HuH-7.5 (cell line): ENCODE results near the gene ASAP2.
A peak's percentile ranks its signal among the peaks of the same experiment; 100 is the strongest.

Experiments used
- DNase-seq: peaks from one replicate; pipeline ENCODE4 v3.0.0; 2011; ENCODE audit warnings: low spot score

Gene ASAP2

DNA sequence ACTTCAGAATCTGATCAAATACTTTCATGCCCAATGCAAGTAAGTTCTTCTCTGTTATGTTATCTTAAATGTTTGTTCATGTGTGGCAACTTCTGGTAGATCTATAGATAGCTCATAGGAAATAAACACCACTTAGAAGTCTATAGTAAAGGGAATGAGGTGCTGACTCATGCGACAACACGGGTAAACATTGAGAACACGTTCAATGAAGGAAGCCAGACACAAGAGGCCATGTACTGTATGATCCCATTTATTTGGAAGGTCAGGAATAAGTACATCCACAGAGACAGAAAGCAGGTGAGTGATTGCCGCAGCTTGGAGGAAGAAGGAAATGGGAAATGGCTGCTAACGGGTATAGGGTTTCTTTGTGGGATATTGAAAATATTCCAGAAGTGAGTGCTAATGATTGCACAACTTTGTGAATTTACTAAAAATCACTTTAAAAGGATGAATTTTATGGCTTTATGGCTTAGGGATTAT lies 121.3 kb downstream of the ASAP2 start:
- DNase-seq, result peak; percentile 54

DNA sequence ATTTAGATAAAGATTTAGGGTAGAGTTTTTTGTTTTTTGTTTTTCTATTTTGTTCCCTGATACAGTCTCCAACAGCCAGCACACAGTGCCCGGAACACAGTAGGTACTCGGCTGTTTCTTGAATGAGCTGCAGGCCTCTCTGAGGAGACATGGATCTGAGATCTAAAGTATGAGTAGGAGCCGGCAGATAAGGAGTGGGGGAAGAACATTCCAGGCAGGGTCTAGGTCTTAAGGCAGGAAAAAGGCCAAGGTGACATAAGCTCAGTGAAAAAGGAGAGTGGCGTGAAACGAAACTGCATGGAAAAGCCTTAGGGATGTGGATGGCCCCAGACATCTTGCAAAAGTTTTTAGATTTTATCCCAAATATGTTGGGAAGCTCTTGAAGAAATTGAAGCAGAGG lies 122.3 kb downstream of the ASAP2 start:
- no peak for DNase-seq

- no peak for DNase-seq
Measured at GRCh38 chr2:9329497-9329896, 122.9 kb downstream of the ASAP2 start.

DNA sequence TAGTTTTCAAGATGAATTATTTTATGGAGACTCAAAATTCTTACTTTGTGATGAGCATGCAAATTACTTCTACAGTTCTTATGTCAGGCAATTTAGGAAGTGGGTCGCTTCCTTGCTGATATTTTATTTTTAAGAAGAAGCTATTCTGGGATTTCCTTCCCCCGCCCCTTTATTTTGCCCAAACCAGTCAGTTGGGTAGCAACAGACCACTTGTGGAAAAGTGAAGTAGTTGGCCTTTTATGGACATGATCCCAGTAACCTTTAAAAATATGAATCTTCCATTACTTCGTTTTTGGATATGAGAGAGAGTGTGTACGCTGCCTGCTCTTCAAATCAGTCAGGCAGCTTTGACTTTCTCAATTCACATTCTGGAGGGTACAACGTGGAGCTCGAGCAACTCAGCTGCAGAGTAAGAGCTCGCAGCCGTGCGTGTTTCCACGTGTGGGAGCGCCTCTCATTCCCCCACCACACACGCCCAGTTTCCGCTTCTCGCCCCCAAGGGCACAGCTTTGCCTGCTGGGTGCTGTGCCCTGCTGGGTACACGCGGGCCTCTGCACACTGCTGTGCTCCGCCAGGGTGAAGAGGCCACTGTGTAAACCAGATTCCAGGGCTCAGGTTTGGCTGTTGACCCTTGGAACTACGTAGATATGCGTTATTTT lies 124.1 kb downstream of the ASAP2 start:
- DNase-seq, result no peak

DNA sequence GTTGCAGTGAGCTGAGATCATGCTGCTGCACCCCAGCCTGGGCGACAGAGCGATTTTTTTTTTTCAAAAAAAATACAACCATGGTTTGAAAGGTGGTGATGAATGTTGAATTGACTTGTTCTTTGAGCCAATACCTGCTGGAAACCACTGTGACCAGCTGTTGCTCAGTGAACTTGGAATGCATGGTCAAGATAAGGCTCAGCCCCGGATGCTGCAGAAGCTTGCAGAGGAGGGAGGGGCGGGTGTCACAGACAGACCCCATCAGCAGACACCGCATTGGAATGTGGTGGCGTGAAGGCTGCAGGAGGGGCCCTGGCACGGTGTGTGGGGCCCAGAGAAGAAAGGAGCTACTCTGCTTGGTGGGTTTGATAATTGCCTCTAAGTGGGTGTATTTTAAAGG lies 125.1 kb downstream of the ASAP2 start:
- no peak for DNase-seq

- no peak for DNase-seq
Measured at GRCh38 chr2:9332136-9332852, 125.7 kb downstream of the ASAP2 start.

DNA sequence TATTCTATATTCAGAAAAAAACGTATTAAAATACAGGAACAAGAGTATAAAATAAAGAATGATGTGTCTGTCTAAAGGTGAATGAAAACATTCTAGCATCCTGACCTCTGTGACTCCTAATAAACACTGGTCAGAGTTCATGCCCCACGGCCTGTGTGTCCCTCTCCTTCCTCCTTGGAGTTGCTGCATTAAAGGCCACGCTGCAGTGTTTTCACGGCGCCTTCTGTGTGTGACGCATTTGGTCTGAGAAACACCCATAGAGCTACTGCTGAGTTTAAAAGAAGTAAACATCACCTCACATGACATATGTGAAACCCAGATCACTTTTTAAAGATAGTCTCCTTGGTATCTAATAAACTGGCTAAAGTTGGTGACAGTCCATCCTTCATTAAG lies 126.2 kb downstream of the ASAP2 start:
- no peak for DNase-seq

DNA sequence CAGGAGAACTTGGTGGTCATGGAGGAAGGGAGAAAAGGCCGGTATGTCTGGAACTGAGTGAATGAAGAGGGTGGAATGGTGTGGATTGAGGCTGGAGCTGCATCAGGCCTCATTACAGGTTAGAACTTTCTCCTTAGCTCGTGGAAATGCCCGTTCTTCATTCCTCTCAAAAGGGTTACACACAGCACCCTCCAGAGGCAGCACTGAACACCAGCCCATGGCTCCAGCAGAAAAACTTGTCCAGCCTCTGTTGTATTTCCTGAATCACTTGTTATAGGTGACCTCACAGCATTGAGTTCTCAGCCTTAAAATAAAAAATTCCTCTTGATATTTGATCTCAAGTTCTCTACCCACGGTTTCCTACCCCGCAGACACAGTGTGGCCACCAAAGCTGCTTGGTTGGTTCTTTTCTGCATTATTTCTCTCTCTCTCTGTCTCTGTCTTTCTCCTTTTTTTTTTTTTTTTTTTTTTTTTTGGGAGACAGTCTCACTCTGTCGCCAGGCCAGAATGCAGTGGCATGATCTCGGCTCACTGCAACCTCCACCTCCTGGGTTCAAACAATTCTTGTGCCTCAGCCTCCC lies 127.1 kb downstream of the ASAP2 start:
- peak; percentile 54 for DNase-seq

- no peak for DNase-seq
Measured at GRCh38 chr2:9334761-9335160, 128.1 kb downstream of the ASAP2 start.

DNA sequence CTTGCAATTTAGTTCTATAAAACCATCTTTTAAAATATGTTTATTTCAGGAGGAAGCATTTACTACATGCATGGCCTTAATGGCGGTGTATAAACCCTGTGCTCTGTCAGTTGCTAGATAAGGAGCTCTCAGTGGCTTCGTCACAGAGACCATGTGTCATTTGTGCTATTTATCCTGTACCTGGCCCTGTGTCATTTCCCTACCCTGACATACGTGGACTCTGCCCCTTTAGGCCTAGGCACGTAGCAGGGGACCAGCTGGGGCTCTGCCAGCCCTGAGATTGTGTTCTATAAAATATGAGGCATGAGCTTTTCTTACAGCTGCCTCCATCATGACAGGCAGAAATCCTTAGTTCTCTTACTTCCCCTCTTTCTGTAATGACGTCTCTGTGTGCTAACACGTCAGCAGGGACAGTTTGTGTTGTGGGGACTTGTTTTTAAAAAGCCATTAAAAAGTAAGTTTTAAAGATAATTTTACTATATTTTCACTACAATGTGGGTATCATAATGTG lies 128.8 kb downstream of the ASAP2 start:
- DNase-seq, result no peak

GRCh38 chr2:9336241-9336575 lies 129.6 kb downstream of the ASAP2 start:
- DNase-seq, result no peak

GRCh38 chr2:9336576-9337314 lies 130.1 kb downstream of the ASAP2 start:
- DNase-seq, result peak; percentile 49

DNA sequence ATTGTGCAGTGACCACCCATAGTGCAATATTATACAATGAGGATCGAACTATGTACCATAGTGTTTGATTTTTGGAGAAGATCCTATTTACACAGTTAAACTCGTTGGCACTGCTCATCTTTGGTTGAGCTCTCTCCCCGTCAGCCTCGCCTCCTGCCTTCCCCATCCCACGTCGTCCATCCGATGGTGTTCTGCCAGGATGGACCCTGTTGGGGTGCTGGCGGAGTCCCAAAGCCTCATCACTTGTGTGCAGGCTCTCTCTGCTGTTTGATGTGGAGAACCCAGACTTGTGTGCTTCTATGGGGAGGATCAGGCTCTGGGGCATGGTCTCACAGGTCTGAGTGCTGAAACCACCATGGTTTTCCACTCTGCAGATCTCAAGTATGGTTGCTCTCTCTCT lies 131.3 kb downstream of the ASAP2 start:
- DNase-seq, result no peak

DNA sequence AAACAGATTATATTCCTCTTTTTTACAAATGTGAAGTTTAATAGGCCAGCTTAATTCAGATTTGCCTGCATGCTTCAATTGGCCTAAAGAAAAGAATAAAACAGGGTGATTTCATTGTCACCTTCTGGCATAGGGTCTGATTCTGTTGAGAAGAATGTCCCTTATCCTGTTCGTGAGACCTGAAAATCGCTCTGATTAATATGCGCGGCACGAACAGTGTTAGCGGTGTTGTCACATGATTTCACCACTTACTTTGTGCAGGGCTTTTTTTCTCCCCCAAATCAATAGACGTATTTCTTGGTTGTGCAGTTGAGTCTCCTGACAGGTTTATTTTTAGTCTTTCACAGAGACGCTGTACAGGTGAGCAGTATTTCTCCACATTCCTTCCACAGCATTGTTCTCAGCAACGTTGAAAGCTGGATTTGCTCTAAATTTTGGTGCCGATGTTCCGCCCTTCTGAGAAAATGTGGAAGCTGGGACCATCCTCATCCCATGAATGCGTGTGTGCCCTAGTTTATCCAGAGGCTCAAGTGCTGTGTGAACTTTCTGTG lies 134.8 kb downstream of the ASAP2 start:
- DNase-seq, result no peak

DNA sequence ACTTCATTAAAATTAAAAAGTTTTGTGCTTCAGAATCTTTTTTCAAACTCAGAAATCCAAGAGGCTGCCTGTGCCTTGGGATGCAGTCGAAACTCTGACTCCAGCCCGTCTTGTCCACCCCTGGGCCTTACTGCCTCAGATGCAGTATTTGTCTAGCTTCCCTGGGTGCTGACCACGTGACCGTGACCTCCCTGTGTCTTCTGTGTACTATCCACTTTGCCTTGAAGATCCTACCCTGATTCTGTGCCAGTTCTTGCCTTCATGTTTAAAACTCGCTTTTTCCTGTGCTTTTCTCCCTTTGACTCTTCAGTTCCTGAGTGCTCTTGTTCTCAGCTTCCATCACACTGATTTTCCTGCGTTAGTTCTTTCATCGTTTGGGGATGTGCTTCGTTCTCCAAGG lies 136.0 kb downstream of the ASAP2 start:
- no peak for DNase-seq

DNA sequence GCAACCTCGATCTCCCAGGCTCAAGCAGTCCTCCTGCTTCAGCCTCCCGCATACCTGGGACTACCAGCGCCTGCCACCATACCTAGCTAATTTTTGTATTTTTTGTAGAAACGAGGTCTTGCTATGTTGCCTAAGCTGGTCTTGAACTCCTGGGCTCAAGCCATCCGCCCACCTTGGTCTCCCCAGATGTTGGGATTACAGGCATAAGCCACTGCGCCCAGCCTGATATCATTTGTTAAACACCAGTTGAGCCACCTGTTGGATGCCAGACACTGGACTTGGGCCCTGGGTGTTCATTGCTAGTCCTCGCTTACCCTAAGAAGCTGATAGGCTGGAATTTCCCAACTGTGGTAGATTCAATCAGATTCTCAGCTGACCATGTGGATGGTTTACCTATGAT lies 136.9 kb downstream of the ASAP2 start:
- DNase-seq, result no peak

DNA sequence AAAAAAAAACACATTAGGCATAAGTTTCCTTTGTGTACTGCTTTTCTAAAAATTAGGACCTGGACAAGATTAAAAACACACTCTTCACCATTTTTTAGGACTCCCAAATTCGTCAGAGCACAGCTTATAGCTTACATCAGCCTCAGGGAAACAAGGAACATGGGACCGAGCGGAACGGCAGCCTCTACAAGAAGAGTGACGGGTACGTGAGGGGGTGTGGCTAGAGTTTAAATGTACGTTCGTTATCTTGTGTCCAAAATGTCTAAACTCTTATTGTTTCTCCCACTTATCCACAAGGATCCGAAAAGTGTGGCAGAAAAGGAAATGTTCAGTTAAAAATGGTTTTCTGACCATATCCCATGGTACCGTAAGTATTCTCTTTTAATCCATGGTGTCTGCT lies 137.8 kb downstream of the ASAP2 start:
- no peak for DNase-seq

DNA sequence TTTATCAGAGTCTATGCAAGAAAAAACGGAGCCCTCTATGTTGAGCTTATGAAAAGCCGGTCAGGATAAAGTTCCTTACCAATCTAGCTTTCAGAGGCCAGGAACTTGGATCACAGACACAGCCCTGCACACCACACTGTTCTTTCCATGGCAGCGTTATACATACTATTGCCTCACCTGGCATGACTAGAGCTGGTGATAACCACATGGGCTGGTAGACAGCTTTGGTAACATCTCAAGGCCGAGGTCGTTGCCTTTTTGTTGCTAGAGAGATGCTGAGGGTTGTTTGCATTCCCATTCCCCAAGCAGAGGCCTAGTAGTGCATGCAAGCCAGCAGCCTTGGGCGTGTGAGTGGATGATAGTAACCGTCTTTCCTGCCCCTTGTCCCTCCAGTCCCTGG lies 138.7 kb downstream of the ASAP2 start:
- no peak for DNase-seq

DNA sequence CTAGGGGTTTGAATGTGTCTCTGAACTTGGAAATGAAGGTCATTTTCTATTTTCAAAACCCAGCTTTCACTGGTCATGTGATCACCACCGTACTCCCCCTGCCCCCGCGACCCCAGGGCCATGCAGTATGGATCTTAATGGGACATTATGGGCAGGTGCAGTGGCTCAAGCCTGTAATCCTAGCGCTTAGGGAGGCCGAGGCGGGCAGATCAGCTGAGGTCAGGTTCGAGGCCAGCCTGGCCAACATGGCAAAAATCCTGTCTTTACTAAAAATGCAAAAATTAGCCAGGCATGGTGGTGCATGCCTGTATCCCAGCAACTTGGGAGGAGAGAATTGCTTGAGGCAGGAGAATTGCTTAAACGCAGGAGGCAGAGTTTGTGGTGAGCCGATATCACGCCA lies 139.4 kb downstream of the ASAP2 start:
- DNase-seq, result no peak

- DNase-seq, result no peak
Measured at GRCh38 chr2:9346885-9347284, 140.3 kb downstream of the ASAP2 start.

GRCh38 chr2:9347411-9347881 lies 140.8 kb downstream of the ASAP2 start:
- no peak for DNase-seq

- DNase-seq, result no peak
Measured at GRCh38 chr2:9354318-9354717, 147.7 kb downstream of the ASAP2 start.
